Activated CD8-positive, alpha-beta T cell treated with anti-CD3 and anti-CD28 coated beads for 36 hours (primary cell): ENCODE measurements around the gene NUP214. TPM values are rescaled to one million over a fixed set of nuclear protein-coding genes. Genes with fewer than 3 reads are reported as not detected.

Source experiments
- ATAC-seq: fragments of 200-7000 bp; cut with Tn5 transposase; one replicate; pipeline ENCODE4 v1.10.0; 2021; ENCODE audit warnings: mild to moderate bottlenecking, moderate library complexity
- CTCF ChIA-PET: fragments of 350-600 bp; sonication (Branson Sonifier 250); formaldehyde crosslinking; loops from one replicate; lab custom pipeline; 2021; ENCODE audit warnings: antibody characterized with exemption; lab: Charles Lee
- POLR2A ChIA-PET: fragments of 350-600 bp; sonication (Branson Sonifier 250); formaldehyde crosslinking; loops from one replicate; lab custom pipeline; 2021; ENCODE audit warnings: antibody characterized with exemption; lab: Charles Lee
- DNase-seq: peaks from one replicate; pipeline ENCODE4 v3.0.0-alpha.2; 2020
- H3K27ac Mint-ChIP-seq: one replicate; pipeline ENCODE4 v1.8.0; 2021; ENCODE audit warnings: mild to moderate bottlenecking, mixed read lengths
- H3K27me3 Mint-ChIP-seq: one replicate; pipeline ENCODE4 v1.8.0; 2021; ENCODE audit warnings: mixed read lengths
- H3K36me3 Mint-ChIP-seq: one replicate; pipeline ENCODE4 v1.8.0; 2021; ENCODE audit warnings: low read depth, mixed read lengths
- H3K4me1 Mint-ChIP-seq: one replicate; pipeline ENCODE4 v1.8.0; 2021; ENCODE audit warnings: low read depth, mixed read lengths
- H3K4me3 Mint-ChIP-seq: one replicate; pipeline ENCODE4 v1.8.0; 2021; ENCODE audit warnings: mild to moderate bottlenecking, moderate library complexity, mixed read lengths
- H3K9me3 Mint-ChIP-seq: one replicate; pipeline ENCODE4 v1.8.0; 2021; ENCODE audit warnings: mixed read lengths
- CTCF ChIP-seq: fragments of 200-600 bp; IDR thresholded peaks from one replicate; pipeline ENCODE4 v1.8.0; 2022; ENCODE audit warnings: antibody characterized with exemption, mild to moderate bottlenecking
- intact Hi-C: fragments of 100-400 bp; cut with micrococcal nuclease; formaldehyde crosslinking; loops from one replicate; pipeline ENCODE4 v1.10.0; 2022
- total RNA-seq, 2 experiments: library from RNA; stranded (reverse); gene quantifications; one replicate each; pipeline ENCODE4 v1.2.3, GENCODE V29; 2021

The NUP214 gene
- total RNA-seq, 2 experiments from 2014 or later, result 57.6 to 58.3 TPM

GRCh38 chr9:131087354-131087893 is 38.0 kb upstream of the NUP214 start:
- no peak for ATAC-seq

GRCh38 chr9:131090025-131090787 is 35.2 kb upstream of the NUP214 start:
- DNase-seq (no peak), ATAC-seq (no peak)
- H3K4me1 Mint-ChIP-seq, result no peaks in the 10 kb centered on the region
- ChIA-PET POLR2A (no interaction called here), CTCF (no interaction called here)
- TF ChIP-seq CTCF, result no peak
- no peak overlapping the region for H3K27ac Mint-ChIP-seq
- peaks cover 11% of the 10 kb centered on the region for H3K27me3 Mint-ChIP-seq
- intact Hi-C loops, result no loop called here
- no peaks in the 10 kb centered on the region for H3K9me3 Mint-ChIP-seq
- H3K36me3 Mint-ChIP-seq, result no peaks in the 10 kb centered on the region
- no peak overlapping the region for H3K4me3 Mint-ChIP-seq

More at GRCh38 chr9:131087354-131087893, 38.0 kb upstream of the NUP214 start:
- intact Hi-C loops, result no loop called here
- ChIA-PET POLR2A (interaction anchor here (0.6 kb wide), 1 partner anchor 56 kb away, joined by 3 read pairs; no protein-coding TSS in a partner anchor), CTCF (no interaction called here)
- Mint-ChIP-seq H3K4me1 (no peaks in the 10 kb centered on the region), H3K36me3 (no peaks in the 10 kb centered on the region), H3K9me3 (no peaks in the 10 kb centered on the region), H3K27ac (no peak overlapping the region), H3K4me3 (no peak overlapping the region), H3K27me3 (peaks cover 2% of the 10 kb centered on the region)
- DNase-seq, result no peak
- TF ChIP-seq CTCF, result no peak

- Mint-ChIP-seq H3K36me3 (no peaks in the 10 kb centered on the region), H3K9me3 (no peaks in the 10 kb centered on the region), H3K4me1 (peaks cover 3% of the 10 kb centered on the region), H3K4me3 (no peak overlapping the region), H3K27ac (no peak overlapping the region), H3K27me3 (peaks cover 20% of the 10 kb centered on the region)
- no peak for ATAC-seq
- intact Hi-C loops, result no loop called here
- ChIA-PET CTCF (no interaction called here), POLR2A (no interaction called here)
- no peak for DNase-seq
- TF ChIP-seq CTCF, result no peak
Measured at GRCh38 chr9:131091352-131091992, 33.9 kb upstream of the NUP214 start.

- Mint-ChIP-seq H3K36me3 (no peaks in the 10 kb centered on the region), H3K27ac (no peak overlapping the region), H3K27me3 (peaks cover 22% of the 10 kb centered on the region), H3K4me1 (peaks cover 3% of the 10 kb centered on the region), H3K9me3 (no peaks in the 10 kb centered on the region), H3K4me3 (no peak overlapping the region)
- ATAC-seq (no peak), DNase-seq (no peak)
- ChIA-PET POLR2A (no interaction called here), CTCF (no interaction called here)
- intact Hi-C loops, result no loop called here
- no peak for TF ChIP-seq CTCF
Measured at GRCh38 chr9:131092030-131092429, 33.4 kb upstream of the NUP214 start.
